Measurements from ENCODE around the gene CD7. TPM values are rescaled to one million over a fixed set of nuclear protein-coding genes. Genes with fewer than 3 reads are reported as not detected.

The CD7 gene
- total RNA-seq (2022), result 0.37 and 0.93 TPM in 2 replicates
- not detected for Bru-seq, nascent RNA
- BruChase-seq, experiment 1, labeled RNA remaining after a 2-hour chase, result not detected
- not detected for BruChase-seq, experiment 2, labeled RNA remaining after a 6-hour chase
- long read RNA-seq, result 0 reads

DNA sequence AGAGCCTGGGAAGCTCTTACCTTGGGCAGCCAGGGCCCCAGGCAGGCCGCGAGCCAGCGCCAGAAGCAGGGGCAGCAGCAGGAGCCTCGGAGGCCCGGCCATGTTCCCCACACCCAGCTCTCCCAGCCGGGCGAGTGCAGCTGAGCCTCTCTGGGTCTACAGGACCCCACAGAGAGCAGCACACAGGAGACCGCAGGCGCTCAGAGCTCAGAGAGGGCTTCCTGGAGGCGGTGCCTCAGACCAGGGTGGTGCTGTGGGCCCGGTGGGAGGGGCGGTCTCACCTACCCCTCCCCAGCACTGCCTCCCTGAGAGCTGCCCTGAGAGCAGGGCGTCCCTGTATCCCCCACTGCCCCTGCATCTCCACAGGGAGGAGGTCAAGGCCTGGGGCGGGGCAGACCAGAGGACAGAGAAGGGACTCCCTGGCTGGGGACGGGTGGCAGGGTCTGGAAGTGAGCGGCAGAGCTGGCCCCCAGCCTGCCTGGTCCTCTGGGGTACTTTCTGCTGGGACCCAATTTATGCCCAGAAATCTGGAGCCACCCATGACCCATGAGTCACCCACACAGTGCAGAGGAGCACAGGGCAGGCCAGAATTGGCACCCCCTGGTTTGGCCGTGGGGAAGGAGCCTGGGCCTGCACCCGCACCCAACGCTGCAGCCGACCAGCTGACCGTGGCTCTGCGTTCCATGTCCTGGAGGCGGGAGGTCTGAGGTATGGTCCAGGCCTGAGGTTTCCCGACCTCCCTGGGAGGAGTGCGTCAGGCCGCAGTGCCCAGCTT is at the start of gene CD7:
TSS of gene CD7 (minus strand) at position 215 of the 775 bp plus-strand sequence. CDS start at position 102, 113 bp downstream.
- Histone ChIP-seq H3K9me3 (no peaks in the 10 kb centered on the region), H3K36me3 (ENCODE audit: control insufficient read depth, insufficient read depth, low read length) (no peaks in the 10 kb centered on the region), H3K4me3 (ENCODE audit: low read depth, low read length) (no peak within 1 kb of the TSS), H3K4me1 (peaks cover 9% of the 10 kb centered on the region; the same call in 1 of the 2 replicates), H3K27me3 (replicated peaks; ENCODE audit: control insufficient read depth, insufficient read depth, low read length) (no peaks in the 10 kb centered on the region)
- BruUV-seq (replicated peaks), result no TSS peak
- DNase-seq, result no peak
- intact Hi-C loops (cut with micrococcal nuclease; ENCODE audit: unreplicated experiment), result no loop called here
- TF ChIP-seq, protein P1, sequence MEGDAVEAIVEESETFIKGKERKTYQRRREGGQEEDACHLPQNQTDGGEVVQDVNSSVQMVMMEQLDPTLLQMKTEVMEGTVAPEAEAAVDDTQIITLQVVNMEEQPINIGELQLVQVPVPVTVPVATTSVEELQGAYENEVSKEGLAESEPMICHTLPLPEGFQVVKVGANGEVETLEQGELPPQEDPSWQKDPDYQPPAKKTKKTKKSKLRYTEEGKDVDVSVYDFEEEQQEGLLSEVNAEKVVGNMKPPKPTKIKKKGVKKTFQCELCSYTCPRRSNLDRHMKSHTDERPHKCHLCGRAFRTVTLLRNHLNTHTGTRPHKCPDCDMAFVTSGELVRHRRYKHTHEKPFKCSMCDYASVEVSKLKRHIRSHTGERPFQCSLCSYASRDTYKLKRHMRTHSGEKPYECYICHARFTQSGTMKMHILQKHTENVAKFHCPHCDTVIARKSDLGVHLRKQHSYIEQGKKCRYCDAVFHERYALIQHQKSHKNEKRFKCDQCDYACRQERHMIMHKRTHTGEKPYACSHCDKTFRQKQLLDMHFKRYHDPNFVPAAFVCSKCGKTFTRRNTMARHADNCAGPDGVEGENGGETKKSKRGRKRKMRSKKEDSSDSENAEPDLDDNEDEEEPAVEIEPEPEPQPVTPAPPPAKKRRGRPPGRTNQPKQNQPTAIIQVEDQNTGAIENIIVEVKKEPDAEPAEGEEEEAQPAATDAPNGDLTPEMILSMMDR (IDR thresholded peaks at IDR 0.05; ENCODE audit: insufficient read depth in 1 of 2, low read depth in 1 of 2, low read length in 1 of 2, severe bottlenecking in 1 of 2, unreplicated experiment in 1 of 2), result no peak
- CTCF ChIA-PET, result no interaction called here
- H3K4me1 Mint-ChIP-seq (ENCODE audit: low read depth, unreplicated experiment), result no peaks in the 10 kb centered on the region
- H3K9me3 Mint-ChIP-seq (ENCODE audit: unreplicated experiment), result no peaks in the 10 kb centered on the region
- H3K4me3 Mint-ChIP-seq (ENCODE audit: unreplicated experiment), result no peak within 1 kb of the TSS
- H3K27me3 Mint-ChIP-seq (ENCODE audit: insufficient read depth, unreplicated experiment), result no peaks in the 10 kb centered on the region
- no peaks in the 10 kb centered on the region for H3K36me3 Mint-ChIP-seq (ENCODE audit: insufficient read depth, unreplicated experiment)
- POLR2A ChIA-PET, result no interaction called here
- no peak within 1 kb of the TSS for H3K27ac Mint-ChIP-seq (ENCODE audit: unreplicated experiment)

DNA sequence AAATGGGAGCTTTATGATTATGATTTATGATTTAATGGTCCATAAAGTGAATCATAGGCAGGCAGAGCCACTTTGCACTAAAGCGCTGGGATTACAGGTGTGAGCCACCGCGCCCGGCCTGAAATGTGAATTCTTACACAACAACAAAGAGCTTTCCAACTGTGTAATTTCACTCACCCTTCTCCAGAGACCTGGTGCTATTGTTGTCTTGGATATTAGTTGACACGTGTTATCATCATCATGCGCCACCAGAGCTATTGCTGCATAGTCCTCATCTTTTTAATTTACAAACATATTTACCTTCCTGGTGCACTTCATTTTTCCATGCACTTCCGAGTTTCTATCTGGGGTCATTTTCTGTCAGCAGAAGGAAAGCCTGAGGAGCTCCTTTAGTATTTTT is 49.3 kb upstream of the CD7 start:
- no peak overlapping the region; the same call in 1 of the 2 replicates for H3K4me3 ChIP-seq (ENCODE audit: low read depth, low read length)
- Mint-ChIP-seq H3K4me1 (ENCODE audit: low read depth, unreplicated experiment) (peaks cover 16% of the 10 kb centered on the region), H3K27me3 (ENCODE audit: insufficient read depth, unreplicated experiment) (no peaks in the 10 kb centered on the region), H3K27ac (ENCODE audit: unreplicated experiment) (peak overlapping the region; percentile 82), H3K36me3 (ENCODE audit: insufficient read depth, unreplicated experiment) (peaks cover 8% of the 10 kb centered on the region), H3K4me3 (ENCODE audit: unreplicated experiment) (peak overlapping the region; percentile 76), H3K9me3 (ENCODE audit: unreplicated experiment) (no peaks in the 10 kb centered on the region)
- no peaks in the 10 kb centered on the region for H3K9me3 ChIP-seq
- TF ChIP-seq, protein P1 (IDR thresholded peaks at IDR 0.05; ENCODE audit: insufficient read depth in 1 of 2, low read depth in 1 of 2, low read length in 1 of 2, severe bottlenecking in 1 of 2, unreplicated experiment in 1 of 2), result no peak
- ChIA-PET CTCF (interaction anchor here (0.8 to 1.2 kb wide), 2 partner anchors 9 to 20 kb away, joined by 3 to 7 read pairs; no protein-coding TSS in a partner anchor), POLR2A (interaction anchor here (0.6 to 0.7 kb wide), 2 partner anchors 9 to 184 kb away, joined by 3 read pairs; no protein-coding TSS in a partner anchor)
- intact Hi-C loops (cut with micrococcal nuclease; ENCODE audit: unreplicated experiment), result no loop called here
- no peaks in the 10 kb centered on the region for H3K27me3 ChIP-seq (replicated peaks; ENCODE audit: control insufficient read depth, insufficient read depth, low read length)
- H3K36me3 ChIP-seq (ENCODE audit: control insufficient read depth, insufficient read depth, low read length), result no peaks in the 10 kb centered on the region
- no peak for DNase-seq
- H3K4me1 ChIP-seq, result peaks cover 27% of the 10 kb centered on the region
- BruUV-seq (replicated peaks), result no TSS peak

DNA sequence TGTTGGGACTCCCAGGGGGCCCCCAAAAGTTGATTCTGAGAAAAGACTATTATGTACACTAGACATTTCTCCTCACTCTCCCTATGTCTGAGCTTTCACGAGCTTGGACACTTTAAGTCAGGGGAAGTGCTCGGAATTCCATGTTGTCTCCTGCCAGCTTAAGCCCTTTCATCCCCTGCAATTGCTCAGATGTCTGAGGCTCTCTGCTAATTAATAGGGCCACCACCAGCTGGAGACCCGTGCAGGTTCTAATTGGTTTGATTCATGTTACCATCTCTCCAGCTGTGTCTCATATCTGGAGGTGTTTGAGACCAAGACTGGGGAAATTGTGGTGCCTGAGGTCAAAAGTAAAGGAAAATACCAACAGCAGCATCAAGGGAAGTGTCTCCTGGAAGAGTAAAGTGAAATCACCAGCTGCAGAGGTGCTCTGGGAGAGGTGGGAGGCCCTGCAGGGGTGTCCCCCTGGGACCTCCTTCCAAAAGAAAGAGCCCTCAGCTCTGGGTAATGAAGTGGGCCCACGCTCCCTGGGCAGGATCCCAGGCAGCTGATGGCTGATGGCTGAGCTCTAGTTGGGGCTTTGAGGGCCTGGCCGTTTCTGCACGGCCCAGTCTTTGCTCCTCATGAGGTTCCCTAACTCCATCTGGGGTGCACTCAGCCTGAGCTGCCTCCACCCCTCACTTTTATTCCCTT is 48.3 kb upstream of the CD7 start:
- Mint-ChIP-seq H3K4me3 (ENCODE audit: unreplicated experiment) (no peak overlapping the region), H3K9me3 (ENCODE audit: unreplicated experiment) (no peaks in the 10 kb centered on the region), H3K27me3 (ENCODE audit: insufficient read depth, unreplicated experiment) (no peaks in the 10 kb centered on the region), H3K4me1 (ENCODE audit: low read depth, unreplicated experiment) (peaks cover 16% of the 10 kb centered on the region), H3K36me3 (ENCODE audit: insufficient read depth, unreplicated experiment) (peaks cover 8% of the 10 kb centered on the region), H3K27ac (ENCODE audit: unreplicated experiment) (no peak overlapping the region)
- Histone ChIP-seq H3K9me3 (no peaks in the 10 kb centered on the region), H3K4me3 (ENCODE audit: low read depth, low read length) (no peak overlapping the region), H3K27me3 (replicated peaks; ENCODE audit: control insufficient read depth, insufficient read depth, low read length) (no peaks in the 10 kb centered on the region), H3K4me1 (peaks cover 27% of the 10 kb centered on the region), H3K36me3 (ENCODE audit: control insufficient read depth, insufficient read depth, low read length) (no peaks in the 10 kb centered on the region)
- TF ChIP-seq, protein P1 (IDR thresholded peaks at IDR 0.05; ENCODE audit: insufficient read depth in 1 of 2, low read depth in 1 of 2, low read length in 1 of 2, severe bottlenecking in 1 of 2, unreplicated experiment in 1 of 2), result no peak
- CTCF ChIA-PET, result interaction anchor here (1.0 to 1.2 kb wide), 2 partner anchors 8 to 12 kb away, joined by 3 to 7 read pairs; no protein-coding TSS in a partner anchor
- intact Hi-C loops (cut with micrococcal nuclease; ENCODE audit: unreplicated experiment), result no loop called here
- DNase-seq, result no peak
- no TSS peak for BruUV-seq (replicated peaks)
- POLR2A ChIA-PET, result interaction anchor here (0.6 kb wide), 1 partner anchor 185 kb away, joined by 3 read pairs; no protein-coding TSS in a partner anchor
